Right lung (tissue), 5 donors: Measurements from ENCODE around the gene KIF26A. TPM values are rescaled to one million over a fixed set of nuclear protein-coding genes. Genes with fewer than 3 reads are reported as not detected.

Source experiments
- polyA plus RNA-seq, 5 donors: library from polyadenylated mRNA; unstranded; fragments of 120-200 nt; gene quantifications; one replicate each; pipeline versions ENCODE4 v1.2.1 to v1.2.3, GENCODE V29; 2013; ENCODE audit warnings: inconsistent platforms in 1 of 5, low replicate concordance in 1 of 5; ENCODE audit not compliant: insufficient read length in 5 of 5, insufficient read depth in 1 of 5

KIF26A gene
- polyA plus RNA-seq, 5 donors = 10.5 to 29.6 (median 13.1) TPM

Other genes with a start within 250 kb of the KIF26A start
- 1 to 10 TPM in 4 of 5 donors, under 1 TPM in 1; 0.24 to 2.3 (median 1.6) TPM for gene TDRD9, start 210.1 kb upstream of the KIF26A start, polyA plus RNA-seq
- under 1 TPM in 3 of 5 donors, not detected in 2; 0.12 to 0.25 (median 0.21) TPM for gene RD3L, start 196.1 kb upstream of the KIF26A start, polyA plus RNA-seq
- gene ASPG, start 52.9 kb upstream of the KIF26A start, polyA plus RNA-seq = 10 to 100 TPM in 3 of 5 donors, 1 to 10 TPM in 2; 8.3 to 27.2 (median 15.8) TPM